ENCODE measurements around the gene PTPN11. TPM values are rescaled to one million over a fixed set of nuclear protein-coding genes. Genes with fewer than 3 reads are reported as not detected.

PTPN11 gene
- total and polyA plus RNA-seq, 10 of the 15 experiments (the other 5 are each of a cell fraction or from before 2014, with no cell fraction given): 14.6 to 85.2 (median 58.6) TPM

- TF ChIP-seq NKRF (conservative IDR thresholded peaks at IDR 0.05): no peak
- no peak for TF ChIP-seq RBBP5 (conservative IDR thresholded peaks at IDR 0.05)
- no peak for TF ChIP-seq BCLAF1 (IDR thresholded peaks at IDR 0.05)
- no peak for TF ChIP-seq ZBTB11 (CRISPR knock-in tag; IDR thresholded peaks at IDR 0.05)
- no peak for TF ChIP-seq TARDBP (IDR thresholded peaks at IDR 0.05; ENCODE audit: borderline replicate concordance)
- TF ChIP-seq ZNF622 (IDR thresholded peaks at IDR 0.05): no peak
- TF ChIP-seq PAX8 (IDR thresholded peaks at IDR 0.05): no peak
- no peak for TF ChIP-seq ZNF384 (IDR thresholded peaks at IDR 0.05; ENCODE audit: borderline replicate concordance, low read depth, low read length)
- no peak for TF ChIP-seq MYC (IDR thresholded peaks at IDR 0.05; ENCODE audit: insufficient read depth, insufficient read length, insufficient replicate concordance, low read length, severe bottlenecking)
- TF ChIP-seq SMAD5 (IDR thresholded peaks at IDR 0.05; ENCODE audit: low read depth): no peak
Observed at GRCh38 chr12:112466011-112466422, 47.3 kb downstream of the PTPN11 start (continued).

Data from GM12878 (cell line).